GM18505 (cell line): ENCODE measurements around the gene PHLPP1.

ENCODE experiments used
- ATAC-seq: cut with Tn5 transposase; IDR thresholded peaks from one replicate; pipeline ENCODE4 v1.9.1; 2021; ENCODE audit not compliant: unreplicated experiment
- POLR2A ChIP-seq: IDR thresholded peaks from 4 replicates; pipeline ENCODE4 v1.6.1; 2011; ENCODE audit warnings: borderline replicate concordance; ENCODE audit not compliant: insufficient read depth, insufficient read length; ENCODE audit errors: extremely low read depth

Gene PHLPP1

DNA sequence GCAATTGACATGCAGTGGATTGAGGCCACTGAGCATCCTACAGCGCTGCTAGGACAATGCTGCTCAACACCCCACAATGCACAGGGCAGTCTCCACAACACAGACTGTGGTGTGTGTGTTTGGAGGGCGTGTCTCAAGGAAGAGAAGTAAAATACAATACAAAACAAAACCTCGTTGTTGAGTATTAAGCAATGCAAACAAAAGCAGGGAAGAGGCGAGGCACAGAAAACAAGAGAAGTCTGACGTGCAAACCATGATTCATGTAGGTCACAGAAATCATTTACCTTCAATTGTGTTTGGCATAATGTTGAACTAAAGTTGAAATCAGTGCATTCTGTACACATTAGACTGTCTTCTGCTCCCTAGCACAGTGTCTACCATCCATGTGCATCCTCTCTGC lies 260.9 kb downstream of the PHLPP1 start:
- no peak for TF ChIP-seq POLR2A

DNA sequence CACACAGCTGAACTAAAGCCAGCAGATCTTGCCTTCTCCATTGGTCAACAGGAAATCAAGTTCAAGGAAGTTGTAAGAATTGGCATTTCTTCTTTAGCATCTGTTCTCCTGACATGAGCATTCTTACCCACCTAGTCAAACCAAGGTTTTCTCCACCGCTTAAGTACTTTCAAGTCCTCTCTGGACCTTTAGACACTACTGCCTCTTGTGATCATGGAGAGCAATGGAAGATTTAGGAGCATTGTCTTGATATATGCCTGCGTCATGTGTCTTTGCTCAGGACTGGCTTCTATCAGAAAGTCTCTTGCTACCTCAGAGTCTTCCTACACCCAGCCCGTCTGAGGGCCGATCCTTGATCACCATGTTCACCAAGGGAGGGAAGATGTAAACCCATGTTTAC lies 262.2 kb downstream of the PHLPP1 start:
- ATAC-seq = no peak
- TF ChIP-seq POLR2A = no peak

More for the DNA sequence above, 260.9 kb downstream of the PHLPP1 start:
- no peak for ATAC-seq

DNA sequence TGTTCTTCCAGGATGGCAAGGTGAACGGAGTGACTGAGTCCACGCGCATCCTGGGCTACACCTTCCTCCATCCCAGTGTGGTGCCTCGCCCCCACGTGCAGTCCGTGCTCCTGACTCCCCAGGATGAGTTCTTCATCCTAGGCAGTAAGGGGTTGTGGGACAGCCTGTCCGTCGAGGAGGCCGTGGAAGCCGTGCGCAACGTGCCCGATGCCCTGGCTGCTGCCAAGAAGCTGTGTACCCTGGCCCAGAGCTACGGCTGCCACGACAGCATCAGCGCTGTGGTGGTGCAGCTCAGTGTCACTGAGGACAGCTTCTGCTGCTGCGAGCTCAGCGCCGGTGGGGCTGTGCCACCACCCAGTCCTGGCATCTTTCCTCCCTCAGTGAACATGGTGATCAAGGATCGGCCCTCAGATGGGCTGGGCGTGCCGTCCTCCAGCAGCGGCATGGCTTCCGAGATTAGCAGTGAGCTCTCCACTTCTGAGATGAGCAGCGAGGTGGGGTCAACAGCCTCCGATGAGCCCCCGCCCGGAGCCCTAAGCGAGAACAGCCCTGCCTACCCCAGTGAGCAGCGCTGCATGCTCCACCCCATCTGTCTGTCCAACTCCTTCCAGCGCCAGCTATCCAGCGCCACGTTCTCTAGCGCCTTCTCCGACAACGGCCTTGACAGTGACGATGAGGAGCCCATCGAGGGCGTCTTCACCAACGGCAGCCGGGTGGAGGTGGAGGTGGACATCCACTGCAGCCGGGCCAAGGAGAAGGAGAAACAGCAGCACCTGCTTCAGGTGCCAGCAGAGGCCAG lies 263.1 kb downstream of the PHLPP1 start:
- no peak for TF ChIP-seq POLR2A
- ATAC-seq = no peak

DNA sequence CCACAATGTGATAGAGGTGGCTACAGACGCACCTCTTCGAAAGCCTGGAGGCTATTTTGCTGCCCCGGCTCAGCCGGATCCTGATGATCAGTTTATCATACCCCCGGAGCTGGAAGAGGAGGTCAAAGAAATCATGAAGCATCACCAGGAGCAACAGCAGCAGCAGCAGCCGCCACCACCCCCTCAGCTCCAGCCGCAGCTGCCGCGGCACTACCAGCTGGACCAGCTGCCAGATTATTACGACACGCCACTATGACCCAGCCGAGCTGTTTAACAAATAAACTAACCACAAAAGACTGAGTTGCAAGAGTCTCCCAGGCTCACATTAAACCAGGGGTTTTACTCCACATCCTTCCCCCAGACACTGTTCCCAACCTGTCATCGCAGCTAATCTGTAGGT lies 263.8 kb downstream of the PHLPP1 start:
- TF ChIP-seq POLR2A = no peak
- no peak for ATAC-seq

DNA sequence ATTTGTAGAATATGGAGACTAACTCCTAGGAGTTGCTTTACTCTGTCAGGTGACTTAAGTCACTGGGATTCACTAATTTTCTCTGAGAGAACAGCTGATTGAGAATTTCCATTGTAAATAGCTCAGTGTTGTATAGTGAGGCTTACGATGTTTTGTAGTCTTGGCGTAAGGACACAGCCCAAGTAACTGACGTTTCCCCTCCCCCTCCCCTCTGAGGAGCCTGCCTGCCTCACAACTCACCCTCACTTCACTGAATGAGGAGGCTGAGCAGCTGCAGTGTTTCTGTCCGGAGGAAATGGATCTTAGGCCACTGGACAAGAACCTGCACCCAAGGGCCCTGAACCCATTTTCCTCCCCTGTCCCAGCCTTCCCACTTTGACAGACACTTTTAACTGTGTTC lies 264.6 kb downstream of the PHLPP1 start:
- TF ChIP-seq POLR2A = no peak
- no peak for ATAC-seq

DNA sequence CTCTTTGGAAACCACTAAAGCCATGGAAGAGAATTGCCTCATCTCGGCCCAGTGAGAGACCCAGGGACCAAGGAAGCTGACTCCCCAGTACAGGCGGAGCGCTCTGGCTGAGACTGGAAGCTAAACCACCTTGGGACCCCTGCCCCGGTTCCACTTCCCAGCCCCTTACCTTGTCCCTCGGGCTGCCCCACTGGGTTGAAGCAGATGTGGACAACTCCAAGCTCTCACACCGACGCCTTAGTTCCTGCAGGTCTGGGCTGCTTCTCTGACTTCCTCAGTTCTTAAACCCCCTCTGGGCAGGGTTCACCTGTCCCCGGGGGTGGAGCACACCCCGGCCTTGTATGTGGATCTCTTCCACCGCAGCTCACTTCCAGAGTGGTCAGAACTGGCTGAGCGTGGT lies 266.2 kb downstream of the PHLPP1 start:
- TF ChIP-seq POLR2A = no peak
- ATAC-seq = no peak

DNA sequence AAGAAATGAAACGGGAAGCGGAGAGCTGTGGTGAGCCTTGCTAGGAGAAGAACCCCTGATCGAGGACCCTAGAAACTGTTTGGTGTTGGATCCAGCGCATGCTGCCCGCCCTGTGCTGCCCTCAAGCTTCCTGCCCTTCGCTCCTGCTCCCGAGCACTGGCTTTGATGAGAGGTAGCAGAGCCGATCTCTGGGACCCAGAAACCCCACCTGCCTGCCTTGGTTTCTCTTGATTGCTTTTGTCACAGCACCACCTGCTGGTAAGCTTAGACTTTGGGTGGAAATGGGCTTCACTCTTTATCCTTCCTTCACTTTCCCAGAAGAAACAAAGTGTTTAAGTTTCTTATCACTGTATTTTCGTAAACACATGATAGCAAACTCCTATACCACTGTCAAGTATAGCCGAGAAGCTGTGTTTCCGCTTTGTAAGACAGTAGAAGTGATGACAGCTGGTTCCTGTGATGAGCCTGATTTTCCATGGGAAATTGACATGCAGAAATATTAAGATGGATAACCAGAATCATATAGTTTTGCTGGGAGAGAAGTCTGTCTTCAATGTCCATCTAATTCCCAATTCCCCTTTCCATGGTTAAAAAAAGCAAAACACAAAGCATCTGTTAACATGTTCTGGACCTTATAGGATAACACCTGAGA lies 267.4 kb downstream of the PHLPP1 start:
- no peak for ATAC-seq
- TF ChIP-seq POLR2A = no peak

DNA sequence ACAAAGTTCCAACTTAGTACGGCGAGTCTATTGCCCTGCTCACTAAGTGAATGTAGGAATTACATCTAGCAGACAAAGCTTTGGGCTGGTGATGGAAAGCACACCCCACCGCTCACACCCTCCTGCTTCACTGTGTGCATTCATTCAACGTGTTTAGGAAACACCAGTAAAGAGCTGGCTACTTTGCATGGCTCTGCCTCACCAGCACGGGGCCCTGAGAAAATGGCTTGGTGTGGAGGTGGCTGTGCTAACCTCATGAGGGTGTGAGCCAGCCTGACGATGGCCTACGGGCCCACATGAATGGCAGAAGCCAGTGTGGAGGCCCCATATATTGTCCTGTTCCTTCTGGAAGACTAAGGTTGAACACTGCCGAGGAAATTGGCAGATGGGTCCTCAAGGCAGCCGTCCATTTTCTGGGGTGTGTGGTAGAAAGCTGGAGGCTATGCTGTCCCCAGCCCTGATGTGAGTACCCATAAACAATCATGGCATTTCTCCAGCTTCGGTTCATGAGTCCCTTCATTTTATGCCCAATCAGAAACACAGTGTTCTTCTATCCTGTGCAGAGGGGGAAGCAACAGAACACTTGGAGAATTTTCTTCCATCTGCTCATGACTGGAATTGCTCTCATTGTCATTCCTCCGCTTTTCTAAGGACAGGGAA lies 269.4 kb downstream of the PHLPP1 start:
- ATAC-seq = no peak

DNA sequence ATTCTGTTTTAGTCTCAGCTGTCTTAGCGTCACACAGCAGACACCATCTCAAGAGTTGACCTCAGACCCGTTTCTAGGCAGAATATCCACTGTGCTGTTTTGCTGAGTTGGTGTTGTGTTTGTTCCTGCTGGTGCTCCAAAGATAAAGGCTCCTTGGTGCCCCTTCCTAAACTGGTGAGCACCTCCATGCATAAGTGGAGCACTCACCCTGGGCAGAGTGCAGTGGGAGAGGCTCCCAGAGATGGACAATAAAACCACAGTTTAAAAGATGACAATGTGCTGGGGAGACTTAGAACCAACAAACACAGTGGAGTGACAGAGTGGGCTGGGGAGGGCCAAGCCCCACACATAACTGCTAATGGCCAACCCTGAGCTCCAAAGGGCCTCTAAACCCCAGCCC lies 271.1 kb downstream of the PHLPP1 start:
- no peak for TF ChIP-seq POLR2A
- ATAC-seq = no peak

More for the DNA sequence above, 269.4 kb downstream of the PHLPP1 start:
- TF ChIP-seq POLR2A = no peak

DNA sequence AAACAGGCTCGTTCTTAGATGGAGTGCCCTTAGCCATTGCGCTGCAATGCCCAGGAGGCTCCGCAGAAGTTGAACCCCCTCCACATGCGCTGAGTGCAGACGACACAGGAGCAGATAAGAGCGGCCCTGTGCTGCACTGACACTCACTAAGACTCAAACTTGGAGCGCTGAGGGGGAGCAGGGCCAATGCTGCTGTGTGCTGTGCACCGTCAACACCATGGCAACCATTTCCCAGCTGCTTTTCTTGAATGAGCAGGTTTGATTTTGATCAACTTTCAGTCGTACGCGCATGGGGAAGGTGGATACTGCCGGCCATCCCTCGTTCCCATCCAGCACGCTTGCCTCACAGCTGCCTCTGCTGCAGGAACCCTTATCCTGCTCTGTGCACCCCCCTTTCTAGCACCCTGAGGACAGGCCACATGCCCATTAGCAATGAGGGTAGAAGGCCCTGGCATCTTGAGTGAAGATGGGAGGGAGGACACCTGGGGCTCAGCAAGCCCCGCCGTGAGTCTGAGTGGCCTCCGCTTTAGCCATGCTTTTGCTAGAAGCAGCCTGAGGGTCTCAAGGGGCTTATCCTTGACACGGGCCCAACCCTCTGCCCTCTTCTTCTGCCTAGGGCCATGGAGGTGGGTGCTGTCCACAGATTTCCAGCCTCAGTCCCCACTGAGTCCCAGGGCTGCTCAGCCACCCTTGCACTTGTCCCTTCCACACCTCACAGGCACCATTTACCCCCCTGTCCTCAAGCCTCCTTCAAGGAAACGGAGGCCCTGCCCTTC lies 271.9 kb downstream of the PHLPP1 start:
- no peak for ATAC-seq
- TF ChIP-seq POLR2A = no peak

DNA sequence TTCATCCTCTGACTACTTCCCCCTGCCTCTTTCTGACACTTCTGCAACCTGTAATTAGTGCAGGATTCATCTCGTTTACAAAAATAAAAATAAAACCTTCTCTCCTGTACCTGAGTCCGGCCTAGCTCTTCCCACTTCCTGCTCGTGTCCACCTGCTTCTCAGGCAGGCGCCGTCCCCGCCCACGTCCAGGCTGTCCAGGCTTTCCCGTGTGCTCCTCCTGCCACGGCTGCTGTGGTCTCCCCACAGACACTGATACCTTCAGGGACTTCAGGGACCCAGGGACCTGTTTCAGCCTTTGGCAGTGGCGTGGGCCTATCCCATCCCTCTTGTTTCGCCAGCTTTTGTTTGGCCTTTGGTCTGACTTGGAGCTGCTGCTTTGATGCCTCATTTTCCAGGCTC lies 272.5 kb downstream of the PHLPP1 start:
- no peak for ATAC-seq
- TF ChIP-seq POLR2A = no peak

DNA sequence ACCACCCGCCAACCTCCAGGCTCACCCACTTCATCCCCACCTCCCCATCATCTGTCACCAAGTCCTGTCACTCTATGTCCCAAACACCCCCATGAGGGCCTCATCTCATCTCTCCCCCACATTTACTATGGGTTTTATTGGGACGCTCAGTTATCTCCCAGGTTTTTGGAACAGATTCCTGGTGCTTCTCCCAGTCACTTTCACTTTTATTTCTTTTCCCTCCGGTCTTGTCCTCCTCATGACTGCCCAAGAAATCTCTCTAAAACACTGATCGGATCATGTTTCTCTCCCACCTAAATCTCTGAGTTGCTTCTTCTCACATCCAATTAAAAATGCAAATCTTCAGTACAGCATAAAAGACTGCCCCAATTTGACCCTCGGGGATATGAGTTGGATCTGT lies 273.1 kb downstream of the PHLPP1 start:
- no peak for ATAC-seq
- TF ChIP-seq POLR2A = no peak

DNA sequence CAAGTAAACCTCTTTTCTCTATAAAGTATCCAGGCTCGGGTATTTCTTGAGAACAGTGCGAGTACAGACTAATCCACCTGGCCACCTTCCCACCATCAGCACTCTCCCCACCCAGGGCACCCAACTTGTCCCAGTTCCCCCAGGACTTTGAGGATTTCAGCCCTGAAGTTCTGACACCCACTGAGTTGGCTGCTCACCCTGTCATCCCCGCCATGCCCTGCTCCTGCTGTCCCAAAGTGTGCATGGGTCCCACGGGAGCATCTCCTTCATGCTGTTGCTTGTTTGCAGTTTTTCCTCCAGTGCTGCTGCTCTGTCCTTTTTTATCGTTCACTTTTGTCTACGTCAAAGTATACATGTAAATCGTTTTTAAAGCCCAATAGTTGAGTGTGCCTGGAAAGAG lies 273.9 kb downstream of the PHLPP1 start:
- ATAC-seq = no peak
- no peak for TF ChIP-seq POLR2A

DNA sequence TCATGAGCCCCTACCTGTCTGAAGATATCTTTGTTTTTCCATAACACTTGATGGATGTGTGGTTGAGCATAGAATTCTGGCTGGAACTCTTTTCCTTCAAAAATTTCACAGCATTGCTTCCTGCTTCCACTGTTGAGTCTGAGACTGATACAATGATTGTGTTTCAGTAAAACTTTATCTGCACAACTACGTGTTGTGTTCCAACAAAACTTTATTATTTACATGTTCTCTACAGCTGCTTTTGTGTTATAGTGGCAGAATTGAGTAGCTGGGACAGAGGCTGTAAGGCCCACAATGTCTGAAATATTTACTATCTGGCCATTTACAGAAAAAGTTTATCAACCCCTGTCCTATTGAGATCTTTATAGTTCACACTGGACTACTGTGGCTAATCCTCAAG lies 275.3 kb downstream of the PHLPP1 start:
- ATAC-seq = no peak
- TF ChIP-seq POLR2A = no peak

DNA sequence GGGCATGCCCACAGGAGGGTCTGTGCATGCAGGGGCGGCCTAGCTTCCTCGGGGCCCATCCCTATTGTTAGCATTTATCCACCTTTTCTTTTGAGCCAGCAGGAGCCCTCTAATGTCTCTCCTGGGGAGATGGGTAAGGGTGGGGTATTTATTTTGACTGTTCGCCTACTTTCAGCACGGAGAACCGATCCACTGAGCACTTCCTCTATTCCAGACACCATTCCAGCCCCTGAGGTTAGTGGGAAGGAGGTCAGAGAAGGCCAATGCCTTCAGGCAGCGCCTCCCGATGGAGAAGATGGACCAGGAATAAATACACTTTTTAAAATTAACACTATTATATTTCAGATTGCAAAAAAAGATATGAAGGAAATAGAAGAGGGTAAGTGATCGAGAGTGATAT lies 276.0 kb downstream of the PHLPP1 start:
- no peak for ATAC-seq

More for the DNA sequence above, 276.0 kb downstream of the PHLPP1 start:
- TF ChIP-seq POLR2A = no peak
